Naive thymus-derived CD8-positive, alpha-beta T cell (primary cell): ENCODE results near the gene CHIC2. TPM values are rescaled to one million over a fixed set of nuclear protein-coding genes. Genes with fewer than 3 reads are reported as not detected.

ENCODE experiments used
- ATAC-seq, 2 donors: fragments of 150-1000 bp; cut with Tn5 transposase in 1 of 2; sonication (Bioruptor Pico), chemical (Tn5 transposase) in 1 of 2; 1 replicate in 1 of 2; 2 replicates in 1 of 2; pipeline ENCODE4 v1.10.0; 2021; ENCODE audit warnings: mild to moderate bottlenecking in 2 of 2, moderate library complexity in 2 of 2
- POLR2A ChIA-PET: fragments of 350-600 bp; sonication (Branson Sonifier 250); formaldehyde crosslinking; loops from one replicate; lab custom pipeline; 2021; ENCODE audit warnings: antibody characterized with exemption; lab: Charles Lee
- DNase-seq, 10 donors: peaks; one replicate each; pipeline versions ENCODE4 v3.0.0 to v3.0.0-alpha.2; 2020 to 2022
- H3K27ac Mint-ChIP-seq, 10 donors: one replicate each; pipeline ENCODE4 v1.8.0; 2020 to 2022; ENCODE audit warnings: mild to moderate bottlenecking in 10 of 10, mixed read lengths in 10 of 10, moderate library complexity in 4 of 10, inconsistent platforms in 1 of 10
- H3K27me3 Mint-ChIP-seq, 5 donors: one replicate each; pipeline ENCODE4 v1.8.0; 2021 to 2022; ENCODE audit warnings: mixed read lengths in 5 of 5
- H3K36me3 Mint-ChIP-seq, 3 donors: one replicate each; pipeline ENCODE4 v1.8.0; 2020 to 2022; ENCODE audit warnings: mixed read lengths in 3 of 3, mild to moderate bottlenecking in 2 of 3, inconsistent platforms in 1 of 3
- H3K4me1 Mint-ChIP-seq, 4 donors: one replicate each; pipeline ENCODE4 v1.8.0; 2021 to 2022; ENCODE audit warnings: mixed read lengths in 4 of 4
- H3K4me3 Mint-ChIP-seq, 10 donors: one replicate each; pipeline ENCODE4 v1.8.0; 2020 to 2022; ENCODE audit warnings: mild to moderate bottlenecking in 10 of 10, mixed read lengths in 10 of 10, moderate library complexity in 6 of 10, inconsistent platforms in 1 of 10
- H3K9me3 Mint-ChIP-seq, 9 donors: one replicate each; pipeline ENCODE4 v1.8.0; 2020 to 2022; ENCODE audit warnings: mixed read lengths in 9 of 9, mild to moderate bottlenecking in 3 of 9, inconsistent platforms in 1 of 9, moderate library complexity in 1 of 9
- polyA plus RNA-seq, 3 donors: library from polyadenylated mRNA; unstranded; fragments of 300-500 nt; fragmentation: Illumina TruSeq; gene quantifications; one replicate each; pipeline ENCODE4 v1.2.3, GENCODE V29; 2021
- total RNA-seq, 8 experiments: library from RNA in 2 of 8; stranded (reverse) in 2 of 8; gene quantifications; one replicate each; pipeline ENCODE4 v1.2.3 and lab custom pipeline; 2021 to 2026

The CHIC2 gene
- total and polyA plus RNA-seq, 5 experiments from 2014 or later, result 49.4 to 70.5 (median 51.7) TPM

- H3K4me1 Mint-ChIP-seq, result peaks cover 19 to 36% (median 32%) of the 10 kb centered on the region in 4 donors
- POLR2A ChIA-PET, result interaction anchor here (1.6 kb wide), 1 partner anchor 25 kb away, joined by 6 read pairs; no protein-coding TSS in a partner anchor
- no peaks in the 10 kb centered on the region for H3K9me3 Mint-ChIP-seq
- ATAC-seq (no peak), DNase-seq (no peak)
- H3K27me3 Mint-ChIP-seq, result peaks cover 0 to 3% (median 0%) of the 10 kb centered on the region in 5 donors
- peaks cover 0 to 7% (median 2%) of the 10 kb centered on the region in 3 donors for H3K36me3 Mint-ChIP-seq
- H3K27ac Mint-ChIP-seq, result peak overlapping the region in 9 of 10 donors; percentile 69 to 96 (median 84)
- peak overlapping the region in 6 of 10 donors; percentile 2 to 86 (median 82) for H3K4me3 Mint-ChIP-seq
Measured at GRCh38 chr4:54066088-54066415, 1.6 kb upstream of the CHIC2 start.

GRCh38 chr4:54065282-54066087 lies 1.1 kb upstream of the CHIC2 start:
- DNase-seq (no peak), ATAC-seq (no peak)
- H3K36me3 Mint-ChIP-seq, result peaks cover 0 to 7% (median 2%) of the 10 kb centered on the region in 3 donors
- POLR2A ChIA-PET, result no interaction called here
- peak overlapping the region; percentile 74 to 94 (median 86) for H3K4me3 Mint-ChIP-seq
- H3K27ac Mint-ChIP-seq, result peak overlapping the region; percentile 69 to 98 (median 87)
- H3K4me1 Mint-ChIP-seq, result peaks cover 19 to 40% (median 37%) of the 10 kb centered on the region in 4 donors
- no peaks in the 10 kb centered on the region for H3K9me3 Mint-ChIP-seq
- peaks cover 0 to 3% (median 0%) of the 10 kb centered on the region in 5 donors for H3K27me3 Mint-ChIP-seq

GRCh38 chr4:54063737-54064316 lies 578 bp downstream of the CHIC2 start:
- H3K4me1 Mint-ChIP-seq, result peaks cover 24 to 55% (median 48%) of the 10 kb centered on the region in 4 donors
- ATAC-seq, result peak; percentile 29 to 34
- peak overlapping the region; percentile 96 to 99 (median 98) for H3K27ac Mint-ChIP-seq
- peak overlapping the region; percentile 92 to 98 (median 96) for H3K4me3 Mint-ChIP-seq
- H3K9me3 Mint-ChIP-seq, result no peaks in the 10 kb centered on the region
- no peaks in the 10 kb centered on the region for H3K27me3 Mint-ChIP-seq
- POLR2A ChIA-PET, result interaction anchor here (0.5 to 2.9 kb wide), 7 partner anchors 8 to 1352 kb away, joined by 3 to 8 read pairs (median 3); partner anchors contain the start of gene GSX2
- peaks cover 0 to 7% (median 2%) of the 10 kb centered on the region in 3 donors for H3K36me3 Mint-ChIP-seq
- peak in 7 of 10 donors; percentile 17 to 72 (median 37) for DNase-seq

- Mint-ChIP-seq H3K36me3 (peaks cover 0 to 7% (median 2%) of the 10 kb centered on the region in 3 donors), H3K4me1 (peaks cover 26 to 59% (median 52%) of the 10 kb centered on the region in 4 donors), H3K4me3 (peak overlapping the region; percentile 92 to 98 (median 96)), H3K27ac (peak overlapping the region; percentile 96 to 99 (median 98)), H3K27me3 (no peaks in the 10 kb centered on the region), H3K9me3 (no peaks in the 10 kb centered on the region)
- POLR2A ChIA-PET, result interaction anchor here (0.5 to 2.9 kb wide), 7 partner anchors 8 to 686 kb away, joined by 3 to 7 read pairs (median 3); partner anchors contain the start of genes FIP1L1 and GSX2
- ATAC-seq (no peak), DNase-seq (peak in 1 of 10 donors; percentile 13)
Measured at GRCh38 chr4:54063229-54063628, 1.2 kb downstream of the CHIC2 start.

- POLR2A ChIA-PET, result interaction anchor here (0.6 to 2.9 kb wide), 3 partner anchors 31 to 91 kb away, joined by 3 to 7 read pairs (median 3); no protein-coding TSS in a partner anchor
- Mint-ChIP-seq H3K9me3 (no peaks in the 10 kb centered on the region), H3K4me3 (peak overlapping the region; percentile 92 to 98 (median 96)), H3K27ac (peak overlapping the region; percentile 79 to 99 (median 98)), H3K4me1 (peaks cover 29 to 67% (median 61%) of the 10 kb centered on the region in 4 donors), H3K36me3 (peaks cover 0 to 7% (median 2%) of the 10 kb centered on the region in 3 donors), H3K27me3 (no peaks in the 10 kb centered on the region)
- DNase-seq, result no peak
- no peak for ATAC-seq
Measured at GRCh38 chr4:54062392-54062791, 2.0 kb downstream of the CHIC2 start.

- Mint-ChIP-seq H3K4me1 (peaks cover 34 to 72% (median 66%) of the 10 kb centered on the region in 4 donors), H3K27ac (peak overlapping the region; percentile 9 to 98 (median 70)), H3K9me3 (no peaks in the 10 kb centered on the region), H3K27me3 (no peaks in the 10 kb centered on the region), H3K36me3 (peaks cover 0 to 7% (median 2%) of the 10 kb centered on the region in 3 donors), H3K4me3 (peak overlapping the region; percentile 47 to 98 (median 78))
- POLR2A ChIA-PET, result interaction anchor here (0.6 to 2.9 kb wide), 2 partner anchors 32 to 91 kb away, joined by 3 to 7 read pairs; no protein-coding TSS in a partner anchor
- no peak for ATAC-seq
- no peak for DNase-seq
Measured at GRCh38 chr4:54061873-54062272, 2.5 kb downstream of the CHIC2 start.

- Mint-ChIP-seq H3K27me3 (no peaks in the 10 kb centered on the region), H3K9me3 (no peaks in the 10 kb centered on the region), H3K27ac (peak overlapping the region in 7 of 10 donors; percentile 24 to 98 (median 70)), H3K36me3 (peaks cover 0 to 7% (median 2%) of the 10 kb centered on the region in 3 donors), H3K4me1 (peaks cover 38 to 79% (median 73%) of the 10 kb centered on the region in 4 donors), H3K4me3 (peak overlapping the region; percentile 47 to 98 (median 78))
- ATAC-seq (no peak), DNase-seq (no peak)
- POLR2A ChIA-PET, result no interaction called here
Measured at GRCh38 chr4:54061067-54061466, 3.3 kb downstream of the CHIC2 start.

GRCh38 chr4:54060116-54060515 lies 4.3 kb downstream of the CHIC2 start:
- Mint-ChIP-seq H3K4me1 (peaks cover 35 to 77% (median 70%) of the 10 kb centered on the region in 4 donors), H3K36me3 (peaks cover 0 to 11% (median 2%) of the 10 kb centered on the region in 3 donors), H3K27ac (peak overlapping the region; percentile 10 to 96 (median 40)), H3K27me3 (no peaks in the 10 kb centered on the region), H3K9me3 (no peaks in the 10 kb centered on the region), H3K4me3 (peak overlapping the region in 9 of 10 donors; percentile 11 to 96 (median 61))
- POLR2A ChIA-PET, result no interaction called here
- no peak for DNase-seq
- ATAC-seq, result no peak

GRCh38 chr4:54058171-54058570 lies 6.2 kb downstream of the CHIC2 start:
- Mint-ChIP-seq H3K27ac (peak overlapping the region; percentile 36 to 87 (median 64)), H3K9me3 (no peaks in the 10 kb centered on the region), H3K27me3 (no peaks in the 10 kb centered on the region), H3K4me3 (peak overlapping the region; percentile 51 to 84 (median 74)), H3K4me1 (peaks cover 40 to 86% (median 76%) of the 10 kb centered on the region in 4 donors), H3K36me3 (peaks cover 0 to 16% (median under 1%) of the 10 kb centered on the region in 3 donors)
- DNase-seq (peak in 2 of 10 donors; percentile 34 to 36), ATAC-seq (peak; percentile 51 to 52)
- POLR2A ChIA-PET, result no interaction called here

- peak in 3 of 10 donors; percentile 46 to 52 (median 46) for DNase-seq
- Mint-ChIP-seq H3K4me3 (peak overlapping the region; percentile 19 to 84 (median 65)), H3K9me3 (no peaks in the 10 kb centered on the region), H3K36me3 (peaks cover 0 to 15% (median 0%) of the 10 kb centered on the region in 3 donors), H3K27ac (peak overlapping the region in 8 of 10 donors; percentile 0 to 80 (median 45)), H3K27me3 (no peaks in the 10 kb centered on the region), H3K4me1 (peaks cover 34 to 81% (median 68%) of the 10 kb centered on the region in 4 donors)
- POLR2A ChIA-PET, result interaction anchor here (1.7 kb wide), 1 partner anchor 52 kb away, joined by 4 read pairs; no protein-coding TSS in a partner anchor
- ATAC-seq, result peak; percentile 79 to 84
Measured at GRCh38 chr4:54056360-54056759, 8.0 kb downstream of the CHIC2 start.

GRCh38 chr4:54055494-54055893 lies 8.9 kb downstream of the CHIC2 start:
- Mint-ChIP-seq H3K27ac (peak overlapping the region in 2 of 10 donors; percentile 5 to 71), H3K27me3 (no peaks in the 10 kb centered on the region), H3K9me3 (no peaks in the 10 kb centered on the region), H3K4me1 (peaks cover 37 to 80% (median 69%) of the 10 kb centered on the region in 4 donors), H3K36me3 (peaks cover 0 to 18% (median 0%) of the 10 kb centered on the region in 3 donors), H3K4me3 (peak overlapping the region in 4 of 10 donors; percentile 28 to 49 (median 36))
- POLR2A ChIA-PET, result interaction anchor here (0.9 kb wide), 1 partner anchor 8 kb away, joined by 5 read pairs; no protein-coding TSS in a partner anchor
- no peak for DNase-seq
- no peak for ATAC-seq

- Mint-ChIP-seq H3K27ac (peak overlapping the region in 4 of 10 donors; percentile 5 to 71 (median 49)), H3K9me3 (no peaks in the 10 kb centered on the region), H3K27me3 (no peaks in the 10 kb centered on the region), H3K4me3 (peak overlapping the region in 3 of 10 donors; percentile 29 to 54 (median 36)), H3K36me3 (peaks cover 0 to 20% (median 0%) of the 10 kb centered on the region in 3 donors), H3K4me1 (peaks cover 36 to 80% (median 69%) of the 10 kb centered on the region in 4 donors)
- POLR2A ChIA-PET, result no interaction called here
- DNase-seq, result no peak
- no peak for ATAC-seq
Measured at GRCh38 chr4:54054501-54054900, 9.9 kb downstream of the CHIC2 start.
